NCI-H1417 treated with DMSO at 0.1 percent for 48 hours (cell line): ENCODE results near the gene TUFM.
"Not testable (repeated sequence)": the region's sequence is repeated elsewhere in the genome, so short reads cannot be mapped to it uniquely, and the experiment has no call there.

Experiments
- DNase-seq: peaks from one replicate; lab custom pipeline; 2025; lab: John Stamatoyannopoulos, UW

The TUFM gene

DNA sequence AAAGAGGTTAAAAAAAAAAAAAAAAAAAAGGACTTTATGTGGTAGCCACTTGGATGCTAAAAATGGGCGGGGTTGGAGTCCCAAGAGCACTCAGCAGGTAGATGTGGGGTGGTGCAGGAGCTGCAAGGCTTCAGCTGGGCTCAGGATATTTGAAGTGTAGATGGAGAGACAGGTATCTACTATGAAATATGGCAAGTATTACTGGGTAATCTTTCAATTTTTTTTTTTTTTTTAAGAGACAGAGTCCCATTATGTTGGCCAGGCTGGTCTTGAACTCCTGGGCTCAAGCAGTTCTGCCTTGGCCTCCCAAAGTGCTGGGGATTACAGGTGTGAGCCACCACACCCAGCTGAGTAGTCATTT lies 7.6 kb downstream of the TUFM start:
- DNase-seq: no peak

DNA sequence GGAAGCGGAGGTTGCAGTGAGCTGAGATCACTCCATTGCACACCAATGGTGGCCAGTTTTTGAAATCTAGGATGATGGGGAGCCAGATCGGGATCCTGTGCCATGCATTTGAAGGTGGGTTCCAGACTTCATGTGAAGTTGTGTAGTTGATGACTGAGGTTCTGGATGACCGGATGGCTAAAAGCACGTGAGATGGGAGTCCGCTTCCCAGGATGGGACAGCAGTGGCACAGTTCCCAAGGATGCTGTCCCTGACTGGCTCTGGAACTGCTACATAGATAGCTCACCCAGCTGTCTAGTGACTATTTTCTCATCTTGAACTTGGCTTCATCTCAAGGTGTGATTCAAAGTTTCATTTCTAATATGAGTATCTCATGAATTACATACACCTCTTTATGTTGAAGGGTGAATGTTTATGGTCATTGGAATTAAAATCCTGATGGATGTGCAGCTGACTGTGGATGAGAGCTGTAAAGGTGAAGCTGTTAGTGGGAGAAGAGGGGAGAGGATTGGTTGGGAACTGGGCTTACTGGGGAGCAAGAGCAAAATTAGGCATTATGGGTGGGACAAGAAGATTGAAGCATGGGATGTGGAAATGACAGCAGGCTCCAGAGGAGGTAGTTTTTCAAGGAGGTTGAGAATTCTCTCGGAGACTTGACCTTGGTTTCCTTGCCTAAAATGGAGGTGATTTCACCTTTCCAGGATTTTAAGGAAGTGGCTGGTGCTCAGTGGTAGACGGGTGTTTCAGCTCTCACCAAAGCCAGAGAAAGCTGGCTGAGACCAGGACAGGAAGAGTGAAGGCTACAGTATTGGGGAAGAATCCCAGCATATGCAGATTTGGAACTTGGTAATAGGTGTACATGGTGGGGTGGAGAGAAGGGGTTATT lies 8.2 kb downstream of the TUFM start:
- no peak for DNase-seq

DNA sequence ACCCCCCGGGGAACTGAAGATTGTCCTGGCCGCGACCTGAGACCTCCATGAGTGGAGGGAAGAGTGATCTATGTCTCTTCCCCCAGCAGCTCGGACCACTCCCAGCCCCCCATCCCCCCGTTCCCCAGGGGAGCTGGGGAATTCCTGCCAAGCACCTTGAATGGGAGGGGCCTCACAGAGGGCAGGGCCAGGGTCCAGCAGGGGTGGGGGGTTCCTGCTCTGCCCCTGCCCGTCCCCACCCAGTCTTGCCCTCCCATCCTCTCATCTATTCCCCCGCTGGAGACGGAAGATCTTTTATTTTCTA lies 9.4 kb downstream of the TUFM start:
- DNase-seq: no peak

DNA sequence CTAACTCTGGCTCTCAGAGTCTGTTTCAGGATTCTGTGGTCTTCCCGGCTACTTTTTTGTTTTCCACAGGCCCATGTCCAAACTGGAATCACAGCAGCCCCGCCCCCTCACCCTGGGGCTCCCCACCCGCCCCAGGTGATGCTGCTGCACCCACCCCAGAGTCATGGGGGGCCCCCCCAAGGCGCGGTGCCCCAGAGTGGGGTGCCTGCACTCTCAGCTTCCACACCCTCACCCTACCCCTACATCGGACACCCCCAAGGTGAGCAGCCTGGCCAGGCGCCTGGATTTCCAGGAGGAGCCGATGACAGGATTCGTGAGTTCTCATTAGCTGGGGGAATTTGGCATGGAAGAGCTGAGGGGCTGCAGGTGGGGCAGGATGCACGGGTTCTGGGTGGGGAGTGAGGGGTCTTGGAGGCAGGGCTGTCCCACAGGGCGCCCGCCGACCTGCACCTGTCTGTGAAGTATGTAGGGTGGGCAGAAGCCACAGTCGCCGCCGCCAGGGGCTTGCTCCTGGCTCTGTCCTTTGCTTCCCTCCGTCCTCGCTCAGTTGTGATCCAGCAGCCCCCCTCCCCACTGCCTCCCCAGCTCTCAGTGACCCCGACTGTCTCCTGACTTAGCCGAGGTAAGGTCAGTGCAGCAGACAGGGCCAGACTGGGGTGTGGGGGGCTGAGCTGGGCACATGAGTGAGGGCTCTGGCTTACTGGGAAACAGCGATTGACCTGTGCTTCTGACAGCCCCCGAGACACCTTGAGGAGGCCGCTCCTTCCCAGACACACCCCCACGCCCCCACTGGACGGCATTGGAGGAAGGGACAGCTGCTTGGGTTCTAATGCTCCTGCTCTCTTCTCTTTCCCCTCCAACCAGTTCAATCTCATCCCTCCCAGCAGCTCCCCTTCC lies 10.0 kb downstream of the TUFM start:
- no peak for DNase-seq

DNA sequence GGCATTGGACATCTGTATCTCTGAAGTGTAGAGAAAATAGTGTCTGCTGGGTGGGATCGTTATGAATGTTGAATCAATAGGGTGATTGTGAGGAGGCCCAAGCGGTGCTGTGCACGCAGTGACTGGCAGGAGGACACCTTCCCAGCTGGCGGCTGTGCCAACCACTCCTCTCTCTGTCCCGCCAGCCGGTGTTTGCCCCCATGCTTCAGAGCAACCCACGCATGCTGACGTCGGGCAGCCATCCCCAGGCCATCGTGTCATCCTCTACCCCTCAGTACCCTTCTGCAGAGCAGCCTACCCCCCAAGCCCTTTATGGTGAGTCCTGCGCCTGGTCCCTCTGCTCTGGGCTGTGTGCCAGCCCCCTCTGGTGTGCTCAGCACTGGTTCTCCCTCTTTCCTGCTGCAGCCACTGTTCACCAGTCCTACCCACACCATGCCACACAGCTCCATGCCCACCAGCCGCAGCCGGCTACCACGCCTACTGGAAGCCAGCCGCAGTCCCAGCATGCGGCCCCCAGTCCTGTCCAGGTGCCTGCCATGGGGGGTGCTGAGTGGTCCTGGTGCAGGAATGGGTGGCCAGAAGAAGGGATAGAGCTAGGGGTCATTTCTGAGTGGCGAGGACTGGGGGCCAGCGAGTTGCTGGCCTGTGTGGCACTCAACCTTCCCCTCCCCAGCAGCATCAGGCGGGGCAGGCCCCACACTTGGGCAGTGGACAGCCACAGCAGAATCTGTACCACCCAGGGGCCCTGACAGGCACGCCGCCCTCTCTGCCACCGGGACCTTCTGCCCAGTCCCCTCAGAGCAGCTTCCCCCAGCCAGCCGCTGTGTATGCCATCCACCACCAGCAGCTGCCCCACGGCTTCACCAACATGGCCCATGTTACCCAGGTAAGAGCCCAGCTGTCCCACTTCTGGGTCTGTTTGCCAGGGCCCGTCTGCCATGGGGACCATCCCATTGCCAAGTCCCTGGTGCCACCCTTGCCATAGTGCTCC lies 11.0 kb downstream of the TUFM start:
- DNase-seq: no peak

DNA sequence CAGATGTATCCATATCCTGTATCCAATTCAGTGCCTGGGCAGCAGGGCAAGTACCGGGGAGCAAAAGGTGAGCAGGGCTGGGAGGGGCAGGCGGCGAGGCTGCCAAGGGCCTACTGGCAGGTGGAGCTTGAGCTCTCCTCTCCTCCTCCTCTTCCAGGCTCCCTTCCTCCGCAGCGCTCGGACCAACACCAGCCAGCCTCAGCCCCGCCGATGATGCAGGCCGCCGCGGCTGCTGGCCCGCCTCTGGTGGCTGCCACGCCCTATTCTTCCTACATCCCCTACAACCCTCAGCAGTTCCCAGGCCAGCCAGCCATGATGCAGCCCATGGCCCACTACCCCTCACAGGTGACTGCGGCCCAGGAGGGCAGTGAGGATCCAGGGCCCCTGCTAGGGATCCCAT lies 11.8 kb downstream of the TUFM start:
- no peak for DNase-seq

DNA sequence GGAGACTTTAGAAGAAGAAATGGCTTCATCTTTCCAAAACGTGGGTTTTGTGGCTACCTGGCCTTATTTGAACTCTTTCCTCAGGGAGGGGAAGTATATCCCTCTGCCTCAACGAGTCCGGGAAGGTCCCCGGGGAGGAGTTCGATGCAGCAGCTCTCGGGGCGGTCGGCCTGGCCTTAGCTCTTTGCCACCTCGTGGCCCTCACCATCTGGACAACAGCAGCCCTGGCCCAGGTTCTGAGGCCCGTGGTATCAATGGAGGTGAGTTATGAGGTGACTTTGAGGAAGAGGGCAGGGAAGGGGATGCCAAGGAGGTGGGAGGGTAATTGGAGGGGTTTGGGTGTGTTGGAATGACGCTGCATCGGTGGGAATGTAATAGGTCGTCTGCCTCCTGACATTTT lies 15.6 kb downstream of the TUFM start:
- no peak for DNase-seq

DNA sequence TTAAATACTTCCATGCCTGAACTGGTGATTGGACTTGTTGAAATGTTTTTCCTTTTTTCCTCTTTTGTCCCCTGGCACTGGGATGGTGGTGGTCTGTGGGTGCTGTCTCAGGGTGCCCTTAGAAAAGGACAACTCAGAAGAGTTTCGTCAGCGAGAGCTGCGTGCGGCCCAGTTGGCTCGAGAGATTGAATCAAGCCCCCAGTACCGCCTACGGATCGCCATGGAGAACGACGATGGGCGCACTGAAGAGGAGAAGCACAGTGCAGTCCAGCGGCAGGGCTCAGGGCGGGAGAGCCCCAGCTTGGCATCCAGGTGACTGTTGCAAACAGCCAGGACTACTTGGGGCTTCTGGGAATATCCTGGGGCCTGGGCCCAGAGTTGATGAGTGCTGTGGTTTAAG lies 16.4 kb downstream of the TUFM start:
- no peak for DNase-seq

DNA sequence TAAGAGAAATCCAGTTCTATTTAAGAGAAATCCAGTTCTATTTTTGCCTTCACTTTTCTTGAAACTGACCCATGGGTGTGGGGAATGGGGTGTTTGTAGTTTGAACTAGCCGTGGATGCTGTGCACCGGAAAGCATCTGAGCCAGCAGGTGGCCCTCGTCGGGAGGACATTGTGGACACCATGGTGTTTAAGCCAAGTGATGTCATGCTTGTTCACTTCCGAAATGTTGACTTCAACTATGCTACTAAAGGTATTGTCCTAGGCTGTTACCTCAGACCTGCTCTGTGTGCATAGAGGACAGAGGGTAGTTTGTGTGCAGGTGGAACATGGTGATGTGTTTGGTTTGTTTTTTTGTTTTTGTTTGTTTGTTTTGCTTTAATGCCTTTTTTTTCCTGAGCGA lies 20.0 kb downstream of the TUFM start:
- no peak for DNase-seq

DNA sequence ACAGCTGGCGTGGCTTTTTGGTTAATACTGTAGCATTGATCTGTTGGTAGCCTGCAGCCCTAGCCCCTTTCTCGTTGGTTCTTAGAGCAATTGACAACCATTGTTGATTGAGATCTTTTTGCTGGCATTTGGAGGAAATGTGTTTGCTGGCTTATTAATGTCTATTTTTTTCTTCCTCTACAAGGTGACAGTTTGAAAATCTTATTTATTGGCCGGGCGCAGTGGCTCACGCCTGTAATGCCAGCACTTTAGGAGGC lies 21.5 kb downstream of the TUFM start:
- no peak for DNase-seq

DNA sequence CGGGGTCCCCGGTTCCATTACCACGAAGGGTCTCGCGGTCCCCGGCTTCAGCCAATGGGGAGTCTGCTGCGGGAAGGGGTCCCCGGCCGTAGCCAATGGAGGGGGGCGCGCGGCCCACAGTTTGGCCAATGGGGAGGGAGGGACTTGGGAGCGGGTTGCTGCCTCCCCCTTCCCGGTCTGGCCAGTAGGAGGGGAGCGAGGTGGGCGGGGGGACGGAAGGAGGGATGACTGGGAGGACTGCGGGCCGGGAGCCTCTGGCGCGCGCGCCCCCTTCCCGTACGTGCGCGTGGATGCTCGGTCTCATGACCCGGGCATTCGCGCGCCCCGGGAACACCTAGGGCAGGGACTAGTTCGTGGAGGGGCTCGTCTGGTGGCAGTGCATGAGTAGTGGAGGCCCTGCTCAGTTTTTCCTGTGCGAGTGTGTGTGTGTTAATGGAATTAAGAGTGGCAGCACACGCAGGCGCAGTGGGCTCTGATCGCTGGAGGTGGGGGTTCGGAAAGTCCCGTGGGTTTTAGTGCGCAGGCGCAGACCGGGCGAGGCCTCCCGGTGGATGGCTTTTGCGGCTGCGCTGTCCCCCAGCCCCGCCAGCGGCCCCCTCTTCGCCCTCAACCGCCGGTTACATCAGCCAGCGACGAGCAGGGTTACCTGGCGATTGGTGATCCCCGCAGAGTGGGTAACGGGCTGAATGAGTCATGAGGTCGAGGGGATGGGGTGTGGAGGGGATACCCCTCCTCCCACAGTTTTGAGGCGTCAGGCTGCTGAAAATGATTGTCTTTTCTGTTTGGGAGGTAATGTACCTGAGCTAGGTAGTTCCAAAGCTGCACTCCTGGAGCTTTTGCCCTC lies 22.1 kb downstream of the TUFM start:
- DNase-seq: peak; percentile 88

DNA sequence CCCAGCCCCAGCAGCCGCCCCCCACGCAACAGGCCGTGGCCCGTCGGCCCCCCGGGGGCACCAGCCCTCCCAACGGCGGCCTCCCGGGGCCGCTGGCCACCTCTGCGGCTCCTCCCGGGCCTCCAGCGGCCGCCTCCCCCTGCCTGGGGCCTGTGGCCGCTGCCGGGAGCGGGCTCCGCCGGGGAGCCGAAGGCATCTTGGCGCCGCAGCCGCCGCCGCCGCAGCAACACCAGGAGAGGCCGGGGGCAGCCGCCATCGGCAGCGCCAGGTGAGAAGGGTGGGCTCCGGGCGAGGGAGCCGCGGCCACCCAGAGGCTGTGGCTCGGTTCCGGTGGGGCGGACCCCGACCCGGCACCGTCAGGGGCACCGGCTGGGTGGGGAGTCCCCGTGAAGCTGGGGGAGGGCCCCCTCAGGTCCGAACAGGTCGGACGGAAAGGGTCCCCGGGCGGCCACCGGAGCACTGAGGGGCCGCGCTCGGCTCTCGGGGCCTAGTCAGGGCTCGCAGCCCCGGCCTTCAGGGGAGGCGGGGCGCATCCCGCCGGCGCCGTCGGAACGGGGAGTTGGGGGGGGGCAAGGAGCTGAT lies 22.8 kb downstream of the TUFM start:
- DNase-seq: no peak

DNA sequence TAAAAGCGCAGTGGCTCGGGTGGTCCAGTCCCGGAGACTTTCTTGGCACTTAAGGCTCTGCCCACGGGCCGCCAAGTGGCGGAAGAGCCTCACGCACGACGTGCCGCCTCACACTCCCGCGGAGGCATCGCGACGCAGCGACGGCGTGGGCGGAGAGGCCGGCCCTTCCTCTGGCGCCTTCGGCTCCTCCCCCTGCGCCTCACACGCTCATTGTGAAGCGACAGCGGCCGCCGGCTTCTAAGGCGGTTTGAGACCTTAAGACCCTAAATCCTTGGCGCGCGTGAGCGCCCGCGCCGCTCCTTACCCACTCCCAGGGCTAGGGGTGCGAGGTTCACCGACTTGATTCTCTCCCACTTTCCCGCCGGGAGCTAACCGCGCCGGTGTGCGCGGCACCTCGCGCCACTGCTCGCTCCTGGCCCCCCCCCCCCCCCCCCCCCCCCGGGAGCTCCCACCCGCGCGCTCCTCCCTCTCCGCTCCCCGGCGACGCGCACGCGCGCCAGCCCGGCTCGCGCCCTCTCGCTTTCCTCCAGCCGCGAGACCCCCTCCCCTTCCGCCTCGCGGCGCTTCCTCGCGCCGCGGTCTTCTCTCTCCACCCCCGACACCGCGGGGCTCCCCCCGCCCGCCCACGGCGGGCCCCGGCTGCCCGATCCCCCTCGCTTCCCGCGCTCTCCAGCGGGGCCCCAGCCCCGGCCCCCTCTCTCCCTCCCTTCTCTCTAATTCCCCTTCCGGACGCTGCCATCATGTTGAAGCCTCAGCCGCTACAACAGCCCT lies 23.4 kb downstream of the TUFM start, which contains the start of gene ATXN2L:
TSS of gene ATXN2L (plus strand) at position 480 of the 771 bp plus-strand sequence. CDS start at position 741, 261 bp downstream.
- peak; percentile 49 for DNase-seq

DNA sequence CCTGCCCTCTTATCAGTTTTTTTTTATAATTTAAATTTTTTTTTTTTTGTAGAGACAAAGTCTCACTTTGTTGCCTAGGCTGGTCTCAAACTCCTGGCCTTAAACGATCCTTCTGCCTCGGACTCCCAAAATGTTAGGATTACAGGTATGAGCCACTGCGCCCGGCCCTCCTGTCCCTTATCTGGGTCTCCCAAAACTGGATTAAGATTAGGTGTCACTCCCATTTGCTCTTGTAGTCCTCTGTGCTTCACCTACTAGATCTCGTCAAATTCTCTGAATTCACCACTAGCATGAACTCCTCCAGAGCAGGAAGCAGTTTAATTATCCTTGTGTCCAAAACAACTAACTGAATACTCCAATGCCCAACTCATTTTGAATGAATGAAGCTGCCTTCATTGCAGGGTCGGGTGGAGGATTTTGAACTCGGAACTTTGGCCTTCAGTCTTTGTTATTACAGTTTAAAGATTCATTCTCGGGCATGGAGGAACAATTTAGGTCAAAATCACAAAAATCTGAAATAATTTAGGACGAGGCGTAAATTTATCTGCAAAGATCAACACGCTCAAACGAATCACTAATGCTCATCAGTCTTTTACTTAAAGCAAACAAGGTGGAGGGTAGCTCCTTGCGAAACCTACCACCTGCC lies 24.2 kb downstream of the TUFM start:
- no peak for DNase-seq

DNA sequence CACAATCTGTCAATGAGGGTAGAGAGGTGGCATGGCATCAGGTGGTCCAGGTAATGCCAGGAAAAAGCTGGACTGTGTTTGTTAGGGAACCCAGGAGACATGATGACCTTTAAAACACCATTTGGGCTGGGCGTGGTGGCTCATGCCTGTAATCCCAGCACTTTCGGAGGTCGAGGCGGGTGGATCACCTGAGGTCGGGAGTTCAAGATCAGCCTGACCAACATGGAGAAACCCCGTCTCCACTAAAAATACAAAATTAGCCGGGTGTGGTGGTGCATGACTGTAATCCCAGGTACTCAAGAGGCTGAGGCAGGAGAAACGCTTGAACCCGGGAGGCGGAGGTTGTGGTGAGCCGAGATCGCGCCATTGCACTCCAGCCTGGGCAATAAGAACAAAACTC lies 25.6 kb downstream of the TUFM start:
- DNase-seq: not testable (repeated sequence)

DNA sequence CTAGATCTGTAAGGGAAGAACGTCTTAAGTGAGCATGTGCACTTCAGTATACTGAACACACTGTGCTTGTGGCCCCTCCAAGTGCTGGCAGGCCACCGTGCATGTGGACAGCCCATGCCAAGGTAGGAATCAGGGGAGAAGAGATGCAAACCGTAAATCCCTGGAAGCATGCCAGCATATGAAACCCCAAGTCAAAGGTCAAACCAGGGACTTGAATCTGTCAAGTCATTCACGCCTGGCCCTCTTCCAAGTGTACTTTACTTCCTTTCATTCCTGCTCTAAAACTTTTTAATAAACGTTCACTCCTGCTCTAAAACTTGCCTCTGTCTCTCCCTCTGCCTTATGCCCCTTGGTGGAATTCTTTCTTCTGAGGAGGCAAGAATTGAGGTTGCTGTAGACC lies 26.1 kb downstream of the TUFM start:
- no peak for DNase-seq

DNA sequence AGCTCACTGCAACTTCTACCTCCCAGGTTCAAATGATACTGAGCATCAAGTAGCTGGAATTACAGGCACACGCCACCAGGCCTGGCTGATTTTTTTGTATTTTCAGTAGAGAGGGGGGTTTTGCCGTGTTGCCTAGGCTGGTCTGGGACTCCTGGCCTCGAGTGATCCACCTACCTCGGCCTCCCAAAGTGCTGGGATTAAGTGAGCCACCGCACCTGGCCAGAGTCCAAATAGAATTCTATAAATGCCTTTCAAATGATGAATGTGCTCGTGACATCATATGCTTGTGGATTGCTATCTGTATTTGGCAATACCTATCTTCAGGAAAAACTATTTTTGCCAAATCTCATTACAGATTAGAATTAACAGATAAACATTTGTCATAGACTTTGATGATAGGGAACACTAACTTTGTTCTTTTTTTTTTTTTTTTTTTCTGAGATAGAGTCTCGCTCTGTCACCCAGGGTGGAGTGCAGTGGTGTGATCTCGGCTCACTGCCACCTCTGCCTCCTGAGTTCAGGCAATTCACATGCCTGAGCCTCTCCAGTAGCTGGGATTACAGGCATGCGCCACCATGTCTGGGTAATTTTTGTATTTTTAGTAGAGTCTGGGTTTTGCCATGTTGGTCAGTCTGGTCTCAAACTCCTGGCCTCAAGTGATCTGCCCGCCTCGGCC lies 38.6 kb downstream of the TUFM start:
- not testable (repeated sequence) for DNase-seq

DNA sequence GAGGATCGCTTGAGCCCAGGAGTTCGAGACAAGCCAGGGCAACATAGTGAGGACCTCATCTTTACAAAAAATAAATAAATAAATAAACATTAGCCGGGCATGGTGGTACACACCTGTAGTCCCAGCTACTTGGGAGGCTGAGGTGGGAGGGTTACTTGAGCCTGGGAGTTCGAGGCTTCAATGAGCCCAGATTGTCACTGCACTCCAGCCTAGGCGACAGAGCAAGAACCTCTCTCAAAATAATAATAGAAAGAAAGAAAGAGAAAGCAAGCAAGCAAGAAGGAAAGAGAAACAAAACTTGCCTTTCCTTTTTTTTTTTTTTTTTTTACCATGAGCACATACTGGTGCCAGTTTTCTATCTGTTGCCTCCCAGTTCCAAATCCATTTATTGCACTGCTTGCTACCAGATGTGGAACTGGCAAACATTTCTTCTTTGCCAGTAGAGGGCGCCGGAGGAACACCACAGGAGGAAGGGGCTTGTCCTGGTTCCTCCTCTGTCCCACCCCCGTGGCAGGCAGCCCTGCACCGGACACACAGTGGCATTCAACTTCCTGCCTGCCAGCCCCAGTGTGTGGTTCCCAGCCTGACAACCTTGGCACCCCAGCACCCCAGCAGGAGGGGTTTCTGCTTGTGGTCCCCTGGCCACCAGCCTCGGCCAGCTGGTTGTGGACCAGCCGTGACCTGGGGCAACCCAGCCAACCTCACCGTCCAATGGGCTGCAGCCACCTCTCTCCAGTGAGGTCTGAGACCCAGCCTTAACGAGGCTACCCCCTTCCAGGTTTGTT lies 43.7 kb downstream of the TUFM start:
- DNase-seq: not testable (repeated sequence)
